ENCODE data around the gene MICB. TPM values are rescaled to one million over a fixed set of nuclear protein-coding genes. Genes with fewer than 3 reads are reported as not detected.

MICB gene
- total RNA-seq, 1 experiment from 2014 or later = 37.0 TPM

- no peak for TF ChIP-seq ZNF317 (CRISPR knock-in tag; IDR thresholded peaks at IDR 0.05; ENCODE audit: borderline replicate concordance, low read depth)
- no peak for TF ChIP-seq NFYB (CRISPR knock-in tag; conservative IDR thresholded peaks at IDR 0.05; ENCODE audit: low read depth)
- no peak for TF ChIP-seq ZNF219 (CRISPR knock-in tag; IDR thresholded peaks at IDR 0.05; ENCODE audit: borderline replicate concordance)
- TF ChIP-seq CREM (CRISPR knock-in tag; IDR thresholded peaks at IDR 0.05) = no peak
- TF ChIP-seq ATF2 (CRISPR knock-in tag; IDR thresholded peaks at IDR 0.05; ENCODE audit: borderline replicate concordance, low read depth) = no peak
- TF ChIP-seq FOXP4 (CRISPR knock-in tag; IDR thresholded peaks at IDR 0.05) = no peak
- TF ChIP-seq E2F1 (CRISPR knock-in tag; IDR thresholded peaks at IDR 0.05) = no peak
Observed at GRCh38 chr6:31558631-31559500, 60.9 kb downstream of the MICB start (continued).

GRCh38 chr6:31559606-31559957 lies 61.6 kb downstream of the MICB start:
- no peak overlapping the region for H3K4me3 Mint-ChIP-seq
- TF ChIP-seq RORB (CRISPR knock-in tag; IDR thresholded peaks at IDR 0.05) = no peak
- TF ChIP-seq ZNF532 (CRISPR knock-in tag; IDR thresholded peaks at IDR 0.05; ENCODE audit: borderline replicate concordance) = no peak
- TF ChIP-seq NR1H2 (CRISPR knock-in tag; IDR thresholded peaks at IDR 0.05) = no peak
- TF ChIP-seq NFATC4 (CRISPR knock-in tag; IDR thresholded peaks at IDR 0.05) = no peak
- TF ChIP-seq ZBTB43 (CRISPR knock-in tag; IDR thresholded peaks at IDR 0.05) = no peak
- no peak for TF ChIP-seq KAT7 (CRISPR knock-in tag; IDR thresholded peaks at IDR 0.05; ENCODE audit: borderline replicate concordance)
- no peak for TF ChIP-seq ATF6 (CRISPR knock-in tag; IDR thresholded peaks at IDR 0.05)
- no peak for TF ChIP-seq CBFB (CRISPR knock-in tag; IDR thresholded peaks at IDR 0.05; ENCODE audit: low read depth)
- TF ChIP-seq AR (CRISPR knock-in tag; IDR thresholded peaks at IDR 0.05) = no peak
- TF ChIP-seq ZNF423 (CRISPR knock-in tag; IDR thresholded peaks at IDR 0.05) = no peak
- TF ChIP-seq ESRRA (CRISPR knock-in tag; IDR thresholded peaks at IDR 0.05; ENCODE audit: borderline replicate concordance) = no peak

More at GRCh38 chr6:31559606-31559957, 61.6 kb downstream of the MICB start:
- no peak for ATAC-seq
- H3K27me3 Mint-ChIP-seq (ENCODE audit: low read depth) = no peaks in the 10 kb centered on the region; the same call in 1 of the 2 replicates
- POLR2A ChIA-PET = interaction anchor here (1.6 kb wide), 1 partner anchor 18 kb away, joined by 4 read pairs; the partner anchor contains the start of gene DDX39B
- peaks cover 9% of the 10 kb centered on the region for H3K4me1 Mint-ChIP-seq
- CTCF ChIA-PET = interaction anchor here (1.0 kb wide), 1 partner anchor 21 kb away, joined by 4 read pairs; no protein-coding TSS in a partner anchor
- no peaks in the 10 kb centered on the region for H3K9me3 Mint-ChIP-seq
- H3K36me3 Mint-ChIP-seq = peaks cover 16% of the 10 kb centered on the region
- H3K27ac Mint-ChIP-seq = peak overlapping the region; percentile 37; the same call in 1 of the 2 replicates
- DNase-seq (ENCODE audit: low spot score) = no peak
